GM18520 (cell line): Measurements from ENCODE around the gene TMSB4X.
"Not testable (repeated sequence)": the region's sequence is repeated elsewhere in the genome, so short reads cannot be mapped to it uniquely, and the experiment has no call there.

ENCODE experiments used
- ATAC-seq: cut with Tn5 transposase; IDR thresholded peaks from one replicate; pipeline ENCODE4 v1.9.1; 2021; ENCODE audit not compliant: unreplicated experiment

Gene TMSB4X

GRCh38 chrX:12994321-12994720 lies 19.4 kb downstream of the TMSB4X start:
- ATAC-seq, result no peak

DNA sequence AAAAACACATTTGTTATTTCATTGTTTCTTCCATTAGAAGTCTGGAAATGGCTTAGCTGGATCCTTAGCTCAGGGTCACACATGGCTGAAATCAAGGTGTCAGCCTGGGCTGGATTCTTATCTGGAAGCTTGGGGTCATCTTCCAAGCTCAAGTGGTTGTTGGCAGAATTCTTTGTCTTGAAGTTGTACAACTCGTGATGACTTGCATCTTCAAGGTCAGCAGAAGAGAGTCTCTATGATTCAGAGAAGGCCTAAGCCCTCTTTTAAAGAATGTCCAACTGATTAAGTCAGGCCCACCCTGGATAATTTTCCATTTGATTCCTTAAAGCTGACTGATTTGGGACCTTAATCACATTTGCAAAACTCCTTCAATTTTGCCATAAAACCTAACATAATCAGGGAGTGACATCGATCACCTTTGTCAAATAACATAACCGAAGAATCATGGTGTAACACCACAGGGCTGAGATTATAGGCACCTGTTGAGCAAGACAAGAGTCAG lies 22.1 kb downstream of the TMSB4X start:
- no peak for ATAC-seq

DNA sequence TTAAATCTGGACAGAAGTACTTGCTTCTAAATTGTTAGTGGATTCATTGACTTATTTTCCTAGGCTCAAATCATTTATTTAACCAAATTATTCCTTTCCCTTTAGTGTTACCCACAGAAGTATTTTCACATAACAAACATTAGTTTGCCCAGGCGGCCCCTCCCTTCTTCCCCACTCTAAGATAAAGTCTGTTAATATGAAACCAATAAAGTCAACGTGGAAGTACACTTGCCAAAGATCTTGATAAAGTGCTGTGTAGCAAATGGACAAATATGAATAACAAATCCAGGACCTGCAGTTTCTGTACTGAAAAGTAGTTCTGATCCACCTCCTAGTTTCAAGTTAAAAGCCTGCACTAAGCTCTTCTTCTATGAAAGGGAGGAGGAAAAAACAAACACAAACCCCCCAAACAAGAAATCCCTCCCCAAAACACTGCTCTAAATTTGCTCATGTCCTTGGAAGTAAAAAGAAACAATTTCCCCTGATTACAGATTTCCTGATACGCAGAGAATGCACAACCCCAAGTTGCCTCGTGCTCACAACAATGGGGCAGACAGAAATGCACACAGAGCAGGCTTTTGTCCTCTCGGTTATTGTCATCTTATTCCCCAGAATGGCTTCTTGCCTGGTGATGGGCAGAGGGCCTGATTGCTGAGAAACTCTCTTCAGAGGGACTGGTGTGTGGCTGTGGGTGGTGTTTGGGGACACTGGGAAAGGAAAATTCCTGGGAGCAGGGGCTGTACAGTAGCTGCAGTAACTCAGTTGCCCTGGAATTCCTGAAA lies 23.2 kb downstream of the TMSB4X start:
- no peak for ATAC-seq

DNA sequence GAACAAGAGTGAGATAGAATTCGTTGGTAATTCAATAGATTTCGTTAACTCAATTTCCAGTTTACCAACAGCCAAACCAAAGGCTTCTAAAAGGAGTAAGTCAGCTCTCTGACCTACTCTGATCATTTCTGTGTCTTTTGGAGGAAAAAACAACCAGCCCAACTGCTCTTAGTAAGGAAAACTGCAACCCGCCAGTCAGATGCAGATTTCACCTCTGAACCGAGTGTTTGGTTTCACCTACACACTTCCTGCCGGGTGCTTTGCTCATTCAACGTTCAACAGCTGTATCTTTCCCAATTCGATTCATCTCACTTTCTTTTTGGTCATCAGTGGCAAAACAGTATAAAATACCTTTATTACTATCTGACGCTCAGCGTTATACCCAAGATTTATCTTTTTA lies 24.5 kb downstream of the TMSB4X start:
- ATAC-seq, result peak; percentile 33

DNA sequence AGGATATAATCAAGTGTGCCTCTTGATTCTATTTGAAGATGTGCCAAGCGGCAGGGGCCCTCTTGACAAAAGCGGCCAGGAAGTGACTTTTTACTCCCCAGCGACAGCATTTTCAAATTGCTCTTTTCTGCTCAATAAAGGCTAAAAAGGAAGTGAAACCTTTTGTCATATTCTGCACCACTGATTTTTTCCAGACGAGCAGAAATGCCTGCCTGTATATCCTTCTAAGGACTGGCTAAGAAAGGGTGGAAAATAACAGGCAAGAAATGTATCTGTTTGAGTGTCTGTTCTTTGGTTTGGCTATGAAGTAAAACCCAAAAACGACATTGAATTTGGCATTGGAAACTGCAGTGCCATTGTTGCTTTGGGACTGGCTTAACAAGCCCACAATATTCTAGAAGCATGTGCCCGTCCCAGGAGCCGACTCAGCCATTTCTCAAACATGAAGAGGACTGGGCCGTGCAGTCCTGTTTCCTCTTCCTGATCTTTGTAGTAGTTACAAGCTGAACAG lies 25.4 kb downstream of the TMSB4X start:
- ATAC-seq, result no peak

DNA sequence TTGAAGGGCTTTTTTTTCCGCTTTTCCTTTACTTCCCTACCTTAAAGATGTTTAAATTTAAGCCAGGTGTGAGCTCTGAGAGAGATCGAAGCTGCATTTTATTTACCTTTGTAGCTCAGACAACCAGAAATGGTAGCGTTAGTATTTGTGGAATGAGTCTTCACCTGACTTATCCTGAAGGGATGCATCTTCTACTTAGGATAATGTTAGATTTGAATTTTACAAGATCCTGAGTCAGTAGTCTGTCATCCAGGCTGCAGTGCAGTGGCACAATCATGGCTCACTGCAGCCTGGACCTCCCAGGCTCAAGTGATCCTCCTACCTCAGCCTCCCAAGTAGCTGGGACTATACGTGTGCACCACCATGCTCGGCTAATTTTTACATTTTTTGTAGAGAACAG lies 26.2 kb downstream of the TMSB4X start:
- ATAC-seq, result no peak

- ATAC-seq, result no peak
Observed at GRCh38 chrX:13001961-13002671, 27.2 kb downstream of the TMSB4X start.

- peak; percentile 45 for ATAC-seq
Observed at GRCh38 chrX:13005661-13006473, 31.0 kb downstream of the TMSB4X start.

- ATAC-seq, result no peak
Observed at GRCh38 chrX:13007519-13008188, 32.7 kb downstream of the TMSB4X start.

- ATAC-seq, result peak; percentile 30
Observed at GRCh38 chrX:13008189-13008533, 33.3 kb downstream of the TMSB4X start.

GRCh38 chrX:13008851-13009250 lies 33.9 kb downstream of the TMSB4X start:
- no peak for ATAC-seq

DNA sequence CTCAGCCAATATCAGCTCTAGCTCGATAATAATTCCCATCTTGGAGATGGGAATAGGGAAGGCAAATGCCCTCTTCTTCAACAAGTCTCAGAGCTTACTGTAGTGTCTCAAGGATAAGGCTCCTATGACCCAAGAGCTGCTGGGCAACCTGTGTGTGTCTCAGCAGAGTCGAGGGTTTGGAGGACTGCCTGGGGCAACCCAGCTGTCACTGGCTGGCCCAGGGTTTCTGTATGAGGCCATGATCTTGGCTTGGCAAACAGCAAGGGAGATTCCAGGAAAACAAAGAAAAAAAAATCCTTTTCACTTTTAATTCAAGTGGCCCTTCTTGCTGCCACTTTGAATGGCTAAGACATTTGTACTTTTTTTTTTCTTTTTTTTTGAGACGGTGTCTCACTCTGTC lies 34.4 kb downstream of the TMSB4X start:
- no peak for ATAC-seq

DNA sequence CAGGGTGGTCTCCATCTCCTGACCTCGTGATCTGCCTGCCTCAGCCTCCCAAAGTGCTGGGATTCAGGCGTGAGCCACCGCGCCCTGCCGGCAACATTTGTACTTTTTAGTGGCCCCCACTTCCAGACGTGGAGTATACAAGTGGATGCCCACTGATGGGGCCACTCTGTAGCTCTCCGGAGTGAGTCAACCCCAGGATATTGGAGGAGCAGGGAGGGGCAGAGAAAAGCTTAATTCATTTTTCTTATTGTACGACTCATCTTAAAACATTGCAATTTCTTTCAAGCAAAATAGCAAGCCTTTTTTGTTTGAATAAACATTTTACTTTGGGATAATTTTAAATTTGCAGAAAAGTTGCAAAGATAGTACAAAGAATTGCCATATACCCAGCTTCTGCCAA lies 34.9 kb downstream of the TMSB4X start:
- ATAC-seq, result no peak

- no peak for ATAC-seq
Observed at GRCh38 chrX:13010546-13010945, 35.6 kb downstream of the TMSB4X start.

DNA sequence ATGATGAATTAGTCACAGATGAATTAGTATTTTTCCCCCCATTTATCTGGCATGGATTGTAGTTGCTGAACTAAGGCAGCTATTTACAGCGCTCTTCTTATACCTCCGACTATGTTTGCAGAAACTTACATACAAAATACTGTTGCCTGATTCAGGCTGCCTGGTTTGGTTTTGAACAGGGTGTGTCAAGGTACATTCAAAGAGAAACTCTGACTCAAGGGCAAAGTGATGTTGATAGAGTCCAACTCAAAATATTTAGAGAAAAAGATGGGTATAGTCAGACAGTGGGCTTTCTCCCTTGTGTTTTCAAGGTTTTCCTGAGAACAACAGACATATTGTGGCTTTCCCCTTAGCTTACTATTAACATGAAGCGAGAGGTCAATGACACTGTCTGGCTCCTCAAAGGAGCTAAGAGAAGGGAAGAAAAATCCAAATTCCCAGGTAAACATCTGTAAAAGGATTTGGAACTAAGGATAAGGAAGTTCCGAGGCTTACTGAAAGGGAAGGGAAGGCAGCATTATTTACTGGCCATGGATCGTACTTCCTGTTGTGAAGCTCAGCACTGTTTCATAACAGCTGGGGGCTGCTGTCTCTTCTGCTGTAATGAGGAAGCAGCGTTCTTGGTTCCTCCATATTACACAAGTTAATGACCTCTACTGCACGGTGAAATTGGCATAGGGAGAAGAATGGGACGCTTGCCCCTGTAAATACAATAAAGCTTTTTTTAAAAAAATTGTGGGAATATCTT lies 38.6 kb downstream of the TMSB4X start:
- ATAC-seq, result peak; percentile 66

- peak; percentile 23 for ATAC-seq
Observed at GRCh38 chrX:13014111-13015096, 39.5 kb downstream of the TMSB4X start.

DNA sequence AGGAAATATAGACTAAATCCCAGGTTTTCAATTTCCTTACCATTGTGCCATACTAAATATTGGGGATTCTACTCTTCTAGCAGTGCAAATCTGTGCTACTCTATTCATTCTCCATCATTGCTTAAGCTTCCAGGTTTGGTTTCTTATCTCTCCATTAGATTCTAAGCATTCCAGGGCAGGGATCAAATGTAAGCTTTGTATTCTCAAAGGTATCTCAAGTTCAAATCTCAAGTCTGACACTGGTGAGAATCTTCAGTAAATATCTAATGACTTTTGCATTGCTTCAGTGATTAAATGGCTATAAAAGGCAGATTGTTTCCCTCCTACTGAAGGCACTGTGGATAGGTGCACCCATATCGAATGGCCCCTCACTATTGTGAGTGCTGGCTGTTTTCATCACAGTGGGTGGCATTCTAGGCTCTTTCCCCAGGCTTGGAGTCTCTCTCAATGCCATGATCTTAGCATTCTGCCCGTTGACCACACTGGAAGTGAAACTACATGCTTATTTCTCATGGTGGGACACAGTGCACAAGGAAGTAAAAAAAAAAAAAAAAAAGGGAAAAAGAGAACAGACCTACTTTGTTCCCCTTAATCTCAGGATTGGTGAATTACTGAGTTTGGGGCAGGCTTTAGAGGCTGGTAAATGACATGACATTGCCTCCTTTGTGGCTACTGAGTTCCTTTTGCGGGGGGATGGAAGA lies 40.8 kb downstream of the TMSB4X start:
- ATAC-seq, result no peak

- not testable (repeated sequence) for ATAC-seq
Observed at GRCh38 chrX:13016731-13017130, 41.8 kb downstream of the TMSB4X start.
